SH-SY5Y (cell line): ENCODE data around the gene EDIL3.

Experiments
- GATA2 ChIP-seq: IDR thresholded peaks from 2 replicates; pipeline ENCODE4 v1.6.1; 2011; ENCODE audit warnings: mild to moderate bottlenecking, low read depth, low read length
- GATA3 ChIP-seq: IDR thresholded peaks from 2 replicates; pipeline ENCODE4 v1.6.1; 2011; ENCODE audit warnings: low read depth, mild to moderate bottlenecking, low read length, moderate library complexity

GRCh38 chr5:84162695-84163094 is 222.0 kb downstream of the EDIL3 start:
- TF ChIP-seq GATA3 (no peak), GATA2 (no peak)
